Uterus (tissue), 2 donors: ENCODE results near the gene GNPNAT1.

Source experiments
- POLR2A ChIP-seq, 2 donors: fragments of 450-650 bp; IDR thresholded peaks; one replicate each; pipeline ENCODE4 v1.6.1; 2016; ENCODE audit warnings: antibody characterized with exemption in 2 of 2, mild to moderate bottlenecking in 1 of 2, moderate library complexity in 1 of 2
- TF ChIP-seq, protein P1 (sequence below), 4 experiments: fragments of 200-600 bp in 2 of 4; fragments of 450-650 bp in 2 of 4; sonication (generic) in 2 of 4; IDR thresholded peaks; one replicate each; pipeline ENCODE4 v1.5.1; 2016 to 2019; ENCODE audit warnings: antibody characterized with exemption in 4 of 4, mild to moderate bottlenecking in 2 of 4, moderate library complexity in 1 of 4

DNA sequence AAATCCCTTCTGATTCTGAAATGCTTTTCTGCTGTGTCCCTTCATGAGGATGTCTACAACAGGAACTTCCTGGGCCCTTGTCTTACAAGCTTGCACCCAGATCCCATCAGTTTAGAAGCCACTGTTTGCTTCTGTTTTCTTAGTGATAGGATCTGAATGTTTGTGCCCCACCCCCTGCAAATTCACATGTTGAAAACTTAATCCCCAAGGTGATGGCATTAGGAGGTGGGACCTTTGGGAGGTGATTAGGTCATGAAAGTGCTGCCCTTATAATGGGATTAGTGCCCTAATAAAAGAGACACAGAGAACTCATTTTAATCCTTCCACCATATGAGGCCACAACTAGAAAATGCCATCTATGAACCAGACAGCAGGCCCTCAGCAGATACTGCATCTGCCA is 36.0 kb upstream of the GNPNAT1 start:
- TF ChIP-seq, protein P1, sequence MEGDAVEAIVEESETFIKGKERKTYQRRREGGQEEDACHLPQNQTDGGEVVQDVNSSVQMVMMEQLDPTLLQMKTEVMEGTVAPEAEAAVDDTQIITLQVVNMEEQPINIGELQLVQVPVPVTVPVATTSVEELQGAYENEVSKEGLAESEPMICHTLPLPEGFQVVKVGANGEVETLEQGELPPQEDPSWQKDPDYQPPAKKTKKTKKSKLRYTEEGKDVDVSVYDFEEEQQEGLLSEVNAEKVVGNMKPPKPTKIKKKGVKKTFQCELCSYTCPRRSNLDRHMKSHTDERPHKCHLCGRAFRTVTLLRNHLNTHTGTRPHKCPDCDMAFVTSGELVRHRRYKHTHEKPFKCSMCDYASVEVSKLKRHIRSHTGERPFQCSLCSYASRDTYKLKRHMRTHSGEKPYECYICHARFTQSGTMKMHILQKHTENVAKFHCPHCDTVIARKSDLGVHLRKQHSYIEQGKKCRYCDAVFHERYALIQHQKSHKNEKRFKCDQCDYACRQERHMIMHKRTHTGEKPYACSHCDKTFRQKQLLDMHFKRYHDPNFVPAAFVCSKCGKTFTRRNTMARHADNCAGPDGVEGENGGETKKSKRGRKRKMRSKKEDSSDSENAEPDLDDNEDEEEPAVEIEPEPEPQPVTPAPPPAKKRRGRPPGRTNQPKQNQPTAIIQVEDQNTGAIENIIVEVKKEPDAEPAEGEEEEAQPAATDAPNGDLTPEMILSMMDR (IDR thresholded peaks at IDR 0.05) = no peak
- TF ChIP-seq POLR2A (IDR thresholded peaks at IDR 0.05) = no peak
